Measurements from ENCODE around the gene SGO2. TPM values are rescaled to one million over a fixed set of nuclear protein-coding genes. Genes with fewer than 3 reads are reported as not detected.

The SGO2 gene
- total RNA-seq, 3 donors from 2014 or later, result 5.1 to 7.2 (median 6.6) TPM

GRCh38 chr2:200502196-200502595, 23.8 kb upstream of the SGO2 start:
- DNase-seq, result no peak
- Mint-ChIP-seq H3K27me3 (ENCODE audit: low read depth) (no peaks in the 10 kb centered on the region), H3K4me1 (ENCODE audit: low read depth) (peaks cover 11% of the 10 kb centered on the region), H3K9me3 (peaks cover 3% of the 10 kb centered on the region), H3K4me3 (no peak overlapping the region), H3K36me3 (ENCODE audit: insufficient read depth) (peaks cover 29% of the 10 kb centered on the region)
- no peak for ATAC-seq

- DNase-seq (no peak), ATAC-seq (no peak)
- Mint-ChIP-seq H3K36me3 (ENCODE audit: insufficient read depth) (peaks cover 19% of the 10 kb centered on the region), H3K4me1 (ENCODE audit: low read depth) (peaks cover 25% of the 10 kb centered on the region), H3K27me3 (ENCODE audit: low read depth) (no peaks in the 10 kb centered on the region), H3K9me3 (peaks cover 3% of the 10 kb centered on the region), H3K4me3 (no peak overlapping the region)
Observed at GRCh38 chr2:200506679-200507078, 19.3 kb upstream of the SGO2 start.

- H3K9me3 Mint-ChIP-seq, result peaks cover 3% of the 10 kb centered on the region
- H3K36me3 Mint-ChIP-seq (ENCODE audit: insufficient read depth), result peaks cover 19% of the 10 kb centered on the region
- H3K27me3 Mint-ChIP-seq (ENCODE audit: low read depth), result no peaks in the 10 kb centered on the region
- H3K4me3 Mint-ChIP-seq, result no peak overlapping the region
- DNase-seq, result no peak
- peaks cover 25% of the 10 kb centered on the region for H3K4me1 Mint-ChIP-seq (ENCODE audit: low read depth)
- no peak for ATAC-seq
Observed at GRCh38 chr2:200507179-200507578, 18.8 kb upstream of the SGO2 start.

- peak overlapping the region; percentile 88 for H3K4me3 Mint-ChIP-seq
- H3K9me3 Mint-ChIP-seq, result no peaks in the 10 kb centered on the region
- no peak for DNase-seq
- peaks cover 25% of the 10 kb centered on the region for H3K4me1 Mint-ChIP-seq (ENCODE audit: low read depth)
- peak in 1 of 2 donors; percentile 3 for ATAC-seq
- no peaks in the 10 kb centered on the region for H3K27me3 Mint-ChIP-seq (ENCODE audit: low read depth)
- peaks cover 8% of the 10 kb centered on the region for H3K36me3 Mint-ChIP-seq (ENCODE audit: insufficient read depth)
Observed at GRCh38 chr2:200509235-200509611, 16.8 kb upstream of the SGO2 start.

GRCh38 chr2:200509612-200510433, 16.2 kb upstream of the SGO2 start, which contains the start of gene KCTD18:
Gene KCTD18 (minus strand): TSS chr2:200510068. CDS start chr2:200507016, 3,052 bp downstream.
- ATAC-seq (peak; percentile 99), DNase-seq (peak; percentile 91)
- Mint-ChIP-seq H3K4me3 (peak within 1 kb of the TSS; percentile 88), H3K9me3 (no peaks in the 10 kb centered on the region), H3K36me3 (ENCODE audit: insufficient read depth) (peaks cover 8% of the 10 kb centered on the region), H3K27me3 (ENCODE audit: low read depth) (no peaks in the 10 kb centered on the region), H3K4me1 (ENCODE audit: low read depth) (peaks cover 25% of the 10 kb centered on the region)

- Mint-ChIP-seq H3K4me3 (peak overlapping the region; percentile 0), H3K27me3 (ENCODE audit: low read depth) (no peaks in the 10 kb centered on the region), H3K9me3 (peaks cover 10% of the 10 kb centered on the region), H3K4me1 (ENCODE audit: low read depth) (peaks cover 3% of the 10 kb centered on the region), H3K36me3 (ENCODE audit: insufficient read depth) (no peaks in the 10 kb centered on the region)
- DNase-seq, result no peak
- ATAC-seq, result no peak
Observed at GRCh38 chr2:200515155-200515554, 10.9 kb upstream of the SGO2 start.

- H3K36me3 Mint-ChIP-seq (ENCODE audit: insufficient read depth), result no peaks in the 10 kb centered on the region
- DNase-seq (no peak), ATAC-seq (no peak)
- no peaks in the 10 kb centered on the region for H3K9me3 Mint-ChIP-seq
- peaks cover 2% of the 10 kb centered on the region for H3K27me3 Mint-ChIP-seq (ENCODE audit: low read depth)
- no peak overlapping the region for H3K4me3 Mint-ChIP-seq
- H3K4me1 Mint-ChIP-seq (ENCODE audit: low read depth), result peaks cover 12% of the 10 kb centered on the region
Observed at GRCh38 chr2:200523158-200523557, 2.8 kb upstream of the SGO2 start.

- no peaks in the 10 kb centered on the region for H3K36me3 Mint-ChIP-seq (ENCODE audit: insufficient read depth)
- peaks cover 12% of the 10 kb centered on the region for H3K4me1 Mint-ChIP-seq (ENCODE audit: low read depth)
- H3K27me3 Mint-ChIP-seq (ENCODE audit: low read depth), result peaks cover 2% of the 10 kb centered on the region
- H3K9me3 Mint-ChIP-seq, result no peaks in the 10 kb centered on the region
- DNase-seq (no peak), ATAC-seq (no peak)
- no peak overlapping the region for H3K4me3 Mint-ChIP-seq
Observed at GRCh38 chr2:200523604-200524003, 2.4 kb upstream of the SGO2 start.

GRCh38 chr2:200525066-200525465, 941 bp upstream of the SGO2 start:
- Mint-ChIP-seq H3K4me1 (ENCODE audit: low read depth) (peaks cover 12% of the 10 kb centered on the region), H3K36me3 (ENCODE audit: insufficient read depth) (no peaks in the 10 kb centered on the region), H3K9me3 (no peaks in the 10 kb centered on the region), H3K27me3 (ENCODE audit: low read depth) (peaks cover 2% of the 10 kb centered on the region), H3K4me3 (peak overlapping the region; percentile 83)
- no peak for ATAC-seq
- no peak for DNase-seq

GRCh38 chr2:200525551-200525881, 491 bp upstream of the SGO2 start:
- no peaks in the 10 kb centered on the region for H3K9me3 Mint-ChIP-seq
- peak overlapping the region; percentile 83 for H3K4me3 Mint-ChIP-seq
- H3K4me1 Mint-ChIP-seq (ENCODE audit: low read depth), result peaks cover 12% of the 10 kb centered on the region
- H3K36me3 Mint-ChIP-seq (ENCODE audit: insufficient read depth), result no peaks in the 10 kb centered on the region
- ATAC-seq, result no peak
- H3K27me3 Mint-ChIP-seq (ENCODE audit: low read depth), result peaks cover 2% of the 10 kb centered on the region
- DNase-seq, result no peak

- H3K36me3 Mint-ChIP-seq (ENCODE audit: insufficient read depth), result no peaks in the 10 kb centered on the region
- H3K9me3 Mint-ChIP-seq, result no peaks in the 10 kb centered on the region
- DNase-seq (no peak), ATAC-seq (no peak)
- peaks cover 12% of the 10 kb centered on the region for H3K4me1 Mint-ChIP-seq (ENCODE audit: low read depth)
- peaks cover 2% of the 10 kb centered on the region for H3K27me3 Mint-ChIP-seq (ENCODE audit: low read depth)
- H3K4me3 Mint-ChIP-seq, result no peak overlapping the region
Observed at GRCh38 chr2:200528228-200528627, 2.2 kb downstream of the SGO2 start.

- Mint-ChIP-seq H3K4me1 (ENCODE audit: low read depth) (no peaks in the 10 kb centered on the region), H3K9me3 (no peaks in the 10 kb centered on the region), H3K36me3 (ENCODE audit: insufficient read depth) (no peaks in the 10 kb centered on the region), H3K4me3 (no peak overlapping the region), H3K27me3 (ENCODE audit: low read depth) (no peaks in the 10 kb centered on the region)
- ATAC-seq, result no peak
- DNase-seq, result no peak
Observed at GRCh38 chr2:200533754-200534153, 7.7 kb downstream of the SGO2 start.

- no peaks in the 10 kb centered on the region for H3K27me3 Mint-ChIP-seq (ENCODE audit: low read depth)
- no peaks in the 10 kb centered on the region for H3K4me1 Mint-ChIP-seq (ENCODE audit: low read depth)
- H3K36me3 Mint-ChIP-seq (ENCODE audit: insufficient read depth), result peaks cover under 1% of the 10 kb centered on the region
- DNase-seq, result no peak
- H3K4me3 Mint-ChIP-seq, result no peak overlapping the region
- ATAC-seq, result no peak
- no peaks in the 10 kb centered on the region for H3K9me3 Mint-ChIP-seq
Observed at GRCh38 chr2:200534572-200534971, 8.6 kb downstream of the SGO2 start.

GRCh38 chr2:200538139-200538538, 12.1 kb downstream of the SGO2 start:
- Mint-ChIP-seq H3K4me1 (ENCODE audit: low read depth) (no peaks in the 10 kb centered on the region), H3K36me3 (ENCODE audit: insufficient read depth) (peaks cover 21% of the 10 kb centered on the region)
- no peak for ATAC-seq

GRCh38 chr2:200540793-200541192, 14.8 kb downstream of the SGO2 start:
- ATAC-seq, result no peak
- Mint-ChIP-seq H3K27me3 (ENCODE audit: low read depth) (no peaks in the 10 kb centered on the region), H3K4me3 (no peak overlapping the region), H3K36me3 (ENCODE audit: insufficient read depth) (peaks cover 27% of the 10 kb centered on the region), H3K4me1 (ENCODE audit: low read depth) (no peaks in the 10 kb centered on the region), H3K9me3 (peaks cover 3% of the 10 kb centered on the region)
- DNase-seq, result no peak

More at GRCh38 chr2:200538139-200538538, 12.1 kb downstream of the SGO2 start:
- Mint-ChIP-seq H3K4me3 (no peak overlapping the region), H3K9me3 (peaks cover 3% of the 10 kb centered on the region), H3K27me3 (ENCODE audit: low read depth) (no peaks in the 10 kb centered on the region)
- no peak for DNase-seq
